Smooth muscle cell (in vitro differentiated cells): ENCODE measurements around the gene TEX2. TPM values are rescaled to one million over a fixed set of nuclear protein-coding genes. Genes with fewer than 3 reads are reported as not detected.

ENCODE experiments used
- DNase-seq: peaks from one replicate; lab custom pipeline; 2025; ENCODE audit not compliant: unreplicated experiment; lab: John Stamatoyannopoulos, UW
- H2AFZ ChIP-seq: fragments of 200-600 bp; sonication (generic); 2 replicates; pipeline ENCODE4 v1.6.0; 2016; ENCODE audit warnings: antibody characterized with exemption, low read depth, mild to moderate bottlenecking
- H3F3A ChIP-seq: fragments of 200-600 bp; sonication (generic); 2 replicates; pipeline ENCODE4 v1.6.0; 2017; ENCODE audit warnings: antibody characterized with exemption, low read depth
- H3K27ac ChIP-seq: fragments of 200-600 bp; sonication (generic); 2 replicates; pipeline ENCODE4 v1.5.1; 2016; ENCODE audit warnings: low read depth, mild to moderate bottlenecking
- H3K27me3 ChIP-seq: fragments of 200-600 bp; sonication (generic); 2 replicates; pipeline ENCODE4 v1.6.1; 2016; ENCODE audit warnings: low read depth, mild to moderate bottlenecking
- H3K36me3 ChIP-seq: fragments of 200-600 bp; sonication (generic); 2 replicates; pipeline ENCODE4 v1.5.1; 2016; ENCODE audit warnings: low read depth
- H3K4me1 ChIP-seq: fragments of 200-600 bp; sonication (generic); 2 replicates; pipeline ENCODE4 v1.5.1; 2016; ENCODE audit warnings: low read depth
- H3K4me2 ChIP-seq: fragments of 200-600 bp; sonication (generic); 2 replicates; pipeline ENCODE4 v1.6.0; 2016; ENCODE audit warnings: mild to moderate bottlenecking
- H3K4me3 ChIP-seq: fragments of 200-600 bp; sonication (generic); 2 replicates; pipeline ENCODE4 v1.5.1; 2016; ENCODE audit warnings: mild to moderate bottlenecking
- H3K79me2 ChIP-seq: fragments of 200-600 bp; sonication (generic); 2 replicates; pipeline ENCODE4 v1.6.0; 2016; ENCODE audit warnings: low read depth, mild to moderate bottlenecking
- H3K9ac ChIP-seq: fragments of 200-600 bp; sonication (generic); 2 replicates; pipeline ENCODE4 v1.6.0; 2016; ENCODE audit warnings: low read depth
- H3K9me3 ChIP-seq: fragments of 200-600 bp; sonication (generic); replicated peaks from 2 replicates; pipeline ENCODE4 v1.5.1; 2016; ENCODE audit warnings: low read depth
- H4K20me1 ChIP-seq: fragments of 200-600 bp; sonication (generic); 2 replicates; pipeline ENCODE4 v1.6.0; 2016; ENCODE audit warnings: low read depth
- CTCF ChIP-seq: fragments of 200-600 bp; sonication (generic); IDR thresholded peaks from 2 replicates; pipeline ENCODE4 v1.5.1; 2017; ENCODE audit warnings: borderline replicate concordance, mild to moderate bottlenecking, antibody characterized with exemption; ENCODE audit not compliant: insufficient read depth, poor library complexity, severe bottlenecking
- WGBS: methylation state at CpG from one replicate; pipeline ENCODE4 v1.1.7; 2016; ENCODE audit warnings: low lambda C conversion rate; 5-methylcytosine and 5-hydroxymethylcytosine counted together
- polyA plus RNA-seq: library from polyadenylated mRNA; unstranded; fragments of >200 nt; fragmentation: Nextera tagmentation; extraction: Ambion mirVana; gene quantifications from 2 replicates; pipeline ENCODE4 v1.2.1, GENCODE V29; 2016
- total RNA-seq: library from RNA; depleted of rRNA; stranded (reverse); fragments of >200 nt; gene quantifications from 2 replicates; pipeline ENCODE4 v1.2.3, GENCODE V29; 2014

TEX2 gene
- total and polyA plus RNA-seq, 2 experiments from 2014 or later: 8.6 to 26.2 TPM

DNA sequence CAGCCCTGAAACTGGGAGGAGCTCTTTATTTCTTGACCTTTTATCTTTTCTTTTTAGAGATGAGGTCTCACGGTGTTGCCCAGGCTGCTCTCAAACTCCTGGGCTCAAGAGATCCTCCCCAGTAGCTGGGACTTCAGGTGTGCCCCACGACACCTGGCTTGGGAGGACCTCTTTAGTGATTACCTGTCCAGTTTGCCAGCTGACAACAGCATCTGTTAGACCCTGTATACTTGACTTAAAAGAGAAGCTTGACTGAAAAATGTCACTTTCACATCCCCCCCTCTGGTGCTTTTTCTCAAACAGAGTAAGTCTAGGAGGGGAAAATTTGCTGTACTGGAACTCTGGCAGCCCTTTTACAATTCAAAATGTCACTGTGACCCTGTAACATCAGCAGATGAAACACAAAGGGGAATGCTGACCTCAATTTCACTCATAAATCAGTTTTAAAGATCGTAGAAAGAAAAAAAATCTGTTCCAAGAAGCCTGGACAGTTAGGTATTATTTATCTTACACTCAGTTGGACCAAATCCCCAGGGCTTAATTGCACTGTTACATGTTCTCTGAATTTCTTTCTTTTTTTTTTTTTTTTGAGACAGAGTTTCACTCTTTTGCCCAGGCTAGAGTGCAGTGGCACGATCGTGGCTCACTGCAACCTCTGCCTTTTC, 131.3 kb downstream of the TEX2 start:
- H3K4me1 ChIP-seq: peaks cover 6% of the 10 kb centered on the region
- peaks cover 22% of the 10 kb centered on the region for H3K79me2 ChIP-seq
- DNase-seq: no peak
- no peak overlapping the region for H3K27ac ChIP-seq
- no peak overlapping the region for H2AFZ ChIP-seq
- no peak for TF ChIP-seq CTCF
- no peak overlapping the region for H3K9ac ChIP-seq
- H3K4me3 ChIP-seq: no peak overlapping the region
- no peaks in the 10 kb centered on the region for H3K36me3 ChIP-seq
- H3K27me3 ChIP-seq: no peaks in the 10 kb centered on the region
- H3F3A ChIP-seq: no peaks in the 10 kb centered on the region
- peaks cover 17% of the 10 kb centered on the region for H4K20me1 ChIP-seq
- 87% methylated on average over 5 of the region's 5 CpGs for whole genome bisulfite sequencing
- H3K9me3 ChIP-seq: no peaks in the 10 kb centered on the region
- H3K4me2 ChIP-seq: no peak overlapping the region

GRCh38 chr17:64130559-64131001, 132.5 kb downstream of the TEX2 start:
- Histone ChIP-seq H3K27ac (peak overlapping the region; percentile 96), H3K4me1 (peaks cover 6% of the 10 kb centered on the region), H3F3A (no peaks in the 10 kb centered on the region), H3K36me3 (no peaks in the 10 kb centered on the region), H3K79me2 (peaks cover 34% of the 10 kb centered on the region), H2AFZ (peak overlapping the region; percentile 70), H3K4me3 (peak overlapping the region; percentile 89), H3K27me3 (no peaks in the 10 kb centered on the region), H4K20me1 (peaks cover 27% of the 10 kb centered on the region), H3K9me3 (no peaks in the 10 kb centered on the region), H3K4me2 (peak overlapping the region; percentile 90), H3K9ac (peak overlapping the region; percentile 87)
- WGBS: 23% methylated on average over 24 of the region's 24 CpGs
- TF ChIP-seq CTCF: no peak
- no peak for DNase-seq

GRCh38 chr17:64129765-64130558, 133.1 kb downstream of the TEX2 start, which contains the start of gene ERN1:
ERN1 (minus strand) TSS chr17:64130144; CDS start chr17:64130029, 115 bp downstream.
- Histone ChIP-seq H3K79me2 (peaks cover 39% of the 10 kb centered on the region), H2AFZ (peak within 1 kb of the TSS; percentile 70), H3K4me1 (peaks cover 6% of the 10 kb centered on the region), H3K27me3 (no peaks in the 10 kb centered on the region), H4K20me1 (peaks cover 33% of the 10 kb centered on the region), H3K4me3 (peak within 1 kb of the TSS; percentile 89), H3K9ac (peak within 1 kb of the TSS; percentile 95), H3F3A (no peaks in the 10 kb centered on the region), H3K4me2 (peak within 1 kb of the TSS; percentile 95), H3K27ac (peak within 1 kb of the TSS; percentile 96), H3K9me3 (no peaks in the 10 kb centered on the region), H3K36me3 (no peaks in the 10 kb centered on the region)
- TF ChIP-seq CTCF: no peak
- peak; percentile 96 for DNase-seq
- WGBS: 2% methylated on average over 49 of the region's 98 CpGs

GRCh38 chr17:64129515-64129764, 133.6 kb downstream of the TEX2 start:
- no peak for DNase-seq
- no peaks in the 10 kb centered on the region for H3K9me3 ChIP-seq
- H3K9ac ChIP-seq: peak overlapping the region; percentile 95
- H3K4me3 ChIP-seq: peak overlapping the region; percentile 89
- no peak for TF ChIP-seq CTCF
- peak overlapping the region; percentile 96 for H3K27ac ChIP-seq
- no peaks in the 10 kb centered on the region for H3K36me3 ChIP-seq
- peaks cover 6% of the 10 kb centered on the region for H3K4me1 ChIP-seq
- no peaks in the 10 kb centered on the region for H3F3A ChIP-seq
- under 1% methylated on average over 31 of the region's 31 CpGs for WGBS
- peaks cover 38% of the 10 kb centered on the region for H4K20me1 ChIP-seq
- H3K27me3 ChIP-seq: no peaks in the 10 kb centered on the region
- peak overlapping the region; percentile 95 for H3K4me2 ChIP-seq
- H3K79me2 ChIP-seq: peaks cover 44% of the 10 kb centered on the region
- H2AFZ ChIP-seq: no peak overlapping the region
